HepG2 (cell line): ENCODE data around the gene TAS2R8. TPM values are rescaled to one million over a fixed set of nuclear protein-coding genes. Genes with fewer than 3 reads are reported as not detected.

Source experiments
- ATAC-seq: fragments of 200-7000 bp; cut with Tn5 transposase; 3 replicates; pipeline ENCODE4 v1.9.1; 2020; ENCODE audit warnings: mild to moderate bottlenecking, moderate library complexity
- BruUV-seq: library from RNA; stranded (reverse); fragments of 400-500 nt; replicated peaks from 2 replicates; lab custom pipeline; 2021; lab: Mats Ljungman, UMichigan
- CTCF ChIA-PET: fragments of 300-600 bp; formaldehyde crosslinking; extraction: SDS; loops from one replicate; lab custom pipeline; 2021; ENCODE audit warnings: low total read pairs, inconsistent platforms, low intra/inter-chr PET ratio; lab: Yijun Ruan, JAX
- POLR2A ChIA-PET: fragments of 350-600 bp; sonication (Branson Sonifier 250); formaldehyde crosslinking; loops from one replicate; lab custom pipeline; 2020; ENCODE audit warnings: antibody characterized with exemption, inconsistent platforms; lab: Yijun Ruan, JAX
- DNase-seq: peaks from one replicate; pipeline ENCODE4 v3.0.0-alpha.2; 2015; ENCODE audit warnings: low spot score
- FAIRE-seq: peaks from 3 replicates; lab custom pipeline; 2011; peaks lifted over from hg19 to GRCh38; lab: Jason Lieb, UNC
- H2AFZ ChIP-seq: one replicate; pipeline ENCODE4 v1.6.1; 2011; ENCODE audit warnings: low read length, inconsistent platforms
- H3K27ac ChIP-seq: fragments of 300-600 bp; 3 replicates; pipeline ENCODE4 v1.8.0; 2011; ENCODE audit warnings: mixed run types, mild to moderate bottlenecking, mixed read lengths, low read length, inconsistent platforms; ENCODE audit not compliant: insufficient read depth; ENCODE audit errors: extremely low read length
- H3K27me3 ChIP-seq, 2 experiments: fragments of 200-600 bp in 1 of 2; 2 replicates in 1 of 2; 3 replicates in 1 of 2; pipeline versions ENCODE4 v1.6.0 to v1.8.0; 2011; ENCODE audit warnings: low read length in 2 of 2, mild to moderate bottlenecking in 2 of 2, moderate library complexity in 2 of 2, inconsistent platforms in 1 of 2; ENCODE audit not compliant: insufficient read depth in 2 of 2, control insufficient read depth in 1 of 2
- H3K36me3 ChIP-seq, 2 experiments: fragments of 200-600 bp in 1 of 2; replicated peaks in 1 of 2; 2 replicates in 1 of 2; 3 replicates in 1 of 2; pipeline versions ENCODE4 v1.5.1 to v1.8.0; 2011; ENCODE audit warnings: low read length in 2 of 2, inconsistent platforms in 1 of 2; ENCODE audit not compliant: insufficient read depth in 2 of 2, control insufficient read depth in 1 of 2
- H3K4me1 ChIP-seq: 2 replicates; pipeline ENCODE4 v1.5.1; 2012; ENCODE audit warnings: low read length, inconsistent platforms; ENCODE audit not compliant: insufficient read depth
- H3K4me2 ChIP-seq: 2 replicates; pipeline ENCODE4 v1.6.0; 2011; ENCODE audit warnings: low read depth, low read length, inconsistent platforms
- H3K4me3 ChIP-seq, 3 experiments: fragments of 200-600 bp in 1 of 3; sonication (generic), shearing (Covaris generic) in 1 of 3; replicated peaks in 1 of 3; 2 replicates each; pipeline ENCODE4 v1.5.1; 2011 to 2016; ENCODE audit warnings: low read length in 3 of 3, inconsistent platforms in 2 of 3, low read depth in 2 of 3, mild to moderate bottlenecking in 2 of 3, control low read depth in 1 of 3, mixed read lengths in 1 of 3; ENCODE audit not compliant: insufficient read depth in 1 of 3
- H3K79me2 ChIP-seq: one replicate; pipeline ENCODE4 v1.6.1; 2011; ENCODE audit warnings: low read length, inconsistent platforms; ENCODE audit not compliant: insufficient read depth
- H3K9ac ChIP-seq: 2 replicates; pipeline ENCODE4 v1.6.0; 2011; ENCODE audit warnings: mild to moderate bottlenecking, low read depth, low read length, inconsistent platforms; ENCODE audit not compliant: insufficient read depth
- H3K9me3 ChIP-seq: 2 replicates; pipeline ENCODE4 v1.5.1; 2012; ENCODE audit warnings: mild to moderate bottlenecking, low read length
- H4K20me1 ChIP-seq: 2 replicates; pipeline ENCODE4 v1.6.0; 2011; ENCODE audit warnings: inconsistent platforms, mild to moderate bottlenecking, low read length, moderate library complexity; ENCODE audit not compliant: insufficient read depth
- CHCHD3 ChIP-seq: sonication (generic); formaldehyde crosslinking; IDR thresholded peaks from 2 replicates; pipeline ENCODE4 v1.8.0; 2022; ENCODE audit warnings: mild to moderate bottlenecking, missing genetic modification reagents, moderate library complexity
- HOXA7 ChIP-seq: sonication (generic); formaldehyde crosslinking; IDR thresholded peaks from 2 replicates; pipeline ENCODE4 v1.8.1; 2022; ENCODE audit warnings: mild to moderate bottlenecking, missing genetic modification reagents, moderate library complexity
- JUN ChIP-seq: sonication (generic); formaldehyde crosslinking; IDR thresholded peaks from 2 replicates; pipeline ENCODE4 v1.4.0; 2020; ENCODE audit warnings: mild to moderate bottlenecking, missing genetic modification reagents
- MBD4 ChIP-seq: IDR thresholded peaks from 2 replicates; pipeline ENCODE4 v1.6.1; 2012; ENCODE audit warnings: low read length, inconsistent platforms, borderline replicate concordance
- MIXL1 ChIP-seq: IDR thresholded peaks from 2 replicates; pipeline ENCODE4 v1.6.1; 2016
- NBN ChIP-seq: fragments of 450-650 bp; conservative IDR thresholded peaks from 2 replicates; pipeline ENCODE4 v1.6.1; 2017
- SP1 ChIP-seq, 2 experiments: fragments of 450-650 bp in 1 of 2; sonication (generic) in 1 of 2; formaldehyde crosslinking in 1 of 2; IDR thresholded peaks; 2 replicates each; pipeline versions ENCODE4 v1.4.0 to v1.6.1; 2016 to 2020; ENCODE audit warnings: missing genetic modification reagents in 1 of 2
- THAP7 ChIP-seq: sonication (generic); formaldehyde crosslinking; IDR thresholded peaks from 2 replicates; pipeline ENCODE4 v1.8.1; 2023; ENCODE audit warnings: mild to moderate bottlenecking, missing genetic modification reagents
- WIZ ChIP-seq: sonication (generic); formaldehyde crosslinking; IDR thresholded peaks from 2 replicates; pipeline ENCODE4 v1.5.1; 2020; ENCODE audit warnings: mild to moderate bottlenecking, missing genetic modification reagents
- ZBTB7B ChIP-seq: sonication (generic); formaldehyde crosslinking; IDR thresholded peaks from 2 replicates; pipeline ENCODE4 v1.4.0; 2020; ENCODE audit warnings: missing genetic modification reagents
- ZNF24 ChIP-seq: fragments of 450-650 bp; IDR thresholded peaks from 2 replicates; pipeline ENCODE4 v1.6.1; 2017; ENCODE audit warnings: antibody characterized with exemption, mild to moderate bottlenecking
- ZNF441 ChIP-seq: sonication (generic); formaldehyde crosslinking; IDR thresholded peaks from 2 replicates; pipeline ENCODE4 v1.7.0; 2021; ENCODE audit warnings: missing genetic modification reagents, borderline replicate concordance
- ZNF724P ChIP-seq: sonication (generic); formaldehyde crosslinking; IDR thresholded peaks from 2 replicates; pipeline ENCODE4 v1.8.0; 2022; ENCODE audit warnings: missing genetic modification reagents, borderline replicate concordance
- ZNF777 ChIP-seq: sonication (generic); formaldehyde crosslinking; IDR thresholded peaks from 2 replicates; pipeline ENCODE4 v1.4.0; 2020; ENCODE audit warnings: missing genetic modification reagents
- ZNF788 ChIP-seq: sonication (generic); formaldehyde crosslinking; IDR thresholded peaks from 2 replicates; pipeline ENCODE4 v1.5.0; 2020; ENCODE audit warnings: mild to moderate bottlenecking, missing genetic modification reagents, borderline replicate concordance
- ZSCAN21 ChIP-seq: sonication (generic); formaldehyde crosslinking; IDR thresholded peaks from 2 replicates; pipeline ENCODE4 v1.8.0; 2022; ENCODE audit warnings: mild to moderate bottlenecking, missing genetic modification reagents, moderate library complexity, borderline replicate concordance
- ZSCAN29 ChIP-seq: sonication (generic); formaldehyde crosslinking; conservative IDR thresholded peaks from 2 replicates; pipeline ENCODE4 v1.4.0; 2020; ENCODE audit warnings: mild to moderate bottlenecking, missing genetic modification reagents
- WGBS: methylation state at CpG from one replicate; pipeline ENCODE4 v1.1.6; 2017; ENCODE audit warnings: low lambda C conversion rate; 5-methylcytosine and 5-hydroxymethylcytosine counted together
- in situ Hi-C: cut with HindIII; loops from 2 replicates; pipeline ENCODE4 v1.10.0; 2017; ENCODE audit warnings: low pct_unique_long_range_greater_than_20kb; ENCODE audit not compliant: extremely low pct_ligation_motif_present
- intact Hi-C: fragments of 100-400 bp; cut with micrococcal nuclease; formaldehyde crosslinking; loops from one replicate; pipeline ENCODE4 v1.10.0; 2022; ENCODE audit not compliant: unreplicated experiment
- polyA plus RNA-seq, 8 experiments: library from polyadenylated mRNA; depleted of rRNA in 3 of 8; stranded (reverse) in 7 of 8; unstranded in 1 of 8; fragments of >200 nt; fragmentation: Illumina TruSeq in 4 of 8; extraction: Trizol in 4 of 8; gene quantifications; 2 replicates each; pipeline versions ENCODE4 v1.2.1 to v1.2.3, GENCODE V29; 2011 to 2016; ENCODE audit warnings: low read depth in 4 of 8, missing spikeins in 1 of 8, mixed read lengths in 1 of 8; ENCODE audit not compliant: insufficient read depth in 1 of 8
- total RNA-seq, 5 experiments: library from RNA; depleted of rRNA; stranded (reverse); fragments of >200 nt; fragmentation: Illumina TruSeq; extraction: Trizol; gene quantifications; 2 replicates each; pipeline ENCODE4 v1.2.3, GENCODE V29; 2016; ENCODE audit warnings: low read depth in 1 of 5

Gene TAS2R8
- total and polyA plus RNA-seq, 2 of the 13 experiments (the other 11 are each of a cell fraction or from before 2014, with no cell fraction given) = 0.09 TPM; not detected in 1

- Histone ChIP-seq H3K9me3 (no peaks in the 10 kb centered on the region), H3K4me3 (no peak overlapping the region), H3K36me3 (peaks cover 5% of the 10 kb centered on the region in 2 experiments; a peak in 3 of 5 replicates), H4K20me1 (no peaks in the 10 kb centered on the region), H3K9ac (no peak overlapping the region), H3K4me1 (no peaks in the 10 kb centered on the region), H3K4me2 (no peak overlapping the region), H2AFZ (no peak overlapping the region), H3K27ac (no peak overlapping the region), H3K79me2 (no peaks in the 10 kb centered on the region), H3K27me3 (no peaks in the 10 kb centered on the region)
- WGBS = 50% methylated on average over 2 of the region's 2 CpGs
- ATAC-seq = no peak
- no peak for TF ChIP-seq ZNF777 (CRISPR knock-in tag)
- TF ChIP-seq ZBTB7B (CRISPR knock-in tag) = no peak
- no peak for TF ChIP-seq THAP7 (CRISPR knock-in tag)
- no peak for TF ChIP-seq NBN
- no peak for TF ChIP-seq WIZ (CRISPR knock-in tag)
- TF ChIP-seq SP1 (IDR thresholded peaks at IDR 0.05) = no peak
- no peak for TF ChIP-seq SP1 (CRISPR knock-in tag; IDR thresholded peaks at IDR 0.05)
- TF ChIP-seq ZSCAN21 (CRISPR knock-in tag) = no peak
- TF ChIP-seq HOXA7 (CRISPR knock-in tag) = no peak
- TF ChIP-seq ZNF441 = no peak
- TF ChIP-seq MIXL1 (CRISPR knock-in tag) = no peak
- no peak for TF ChIP-seq ZSCAN29 (CRISPR knock-in tag)
- no peak for TF ChIP-seq ZNF724P (CRISPR knock-in tag)
- TF ChIP-seq ZNF24 = no peak
- no peak for TF ChIP-seq CHCHD3 (CRISPR knock-in tag)
- TF ChIP-seq MBD4 = no peak
- no peak for TF ChIP-seq JUN
- no peak for TF ChIP-seq ZNF788
- ChIA-PET CTCF (no interaction called here), POLR2A (no interaction called here)
- in situ Hi-C loops (no loop called here), intact Hi-C loops (no loop called here)
- BruUV-seq = no TSS peak
- FAIRE-seq = no peak
- no peak for DNase-seq
These were observed 40.7 kb upstream of the TAS2R8 start for GRCh38 chr12:10847744-10848143.
